Mesendoderm (in vitro differentiated cells): Measurements from ENCODE around the gene RSAD2.

Experiments
- DNase-seq: peaks from one replicate; pipeline ENCODE4 v3.0.0; 2013
- H2AK5ac ChIP-seq: 2 replicates; pipeline ENCODE4 v1.6.1; 2013; ENCODE audit warnings: low read length, inconsistent platforms
- H2BK120ac ChIP-seq: 2 replicates; pipeline ENCODE4 v1.6.1; 2013; ENCODE audit warnings: low read depth, mild to moderate bottlenecking, low read length, moderate library complexity, mixed read lengths
- H2BK15ac ChIP-seq: replicated peaks from 2 replicates; pipeline ENCODE4 v1.6.1; 2013; ENCODE audit warnings: low read depth, mild to moderate bottlenecking, moderate library complexity
- H2BK5ac ChIP-seq: 2 replicates; pipeline ENCODE4 v1.6.1; 2013; ENCODE audit warnings: low read length, inconsistent platforms
- H3K18ac ChIP-seq: 2 replicates; pipeline ENCODE4 v1.6.1; 2013; ENCODE audit warnings: mild to moderate bottlenecking, low read length, mixed read lengths
- H3K23ac ChIP-seq: one replicate; pipeline ENCODE4 v1.6.1; 2013; ENCODE audit warnings: low read length
- H3K27ac ChIP-seq: 2 replicates; pipeline ENCODE4 v1.5.1; 2013; ENCODE audit warnings: low read depth, mild to moderate bottlenecking, inconsistent platforms, low read length, moderate library complexity
- H3K27me3 ChIP-seq: 2 replicates; pipeline ENCODE4 v1.6.1; 2013; ENCODE audit warnings: low read length, control low read depth, mild to moderate bottlenecking, inconsistent platforms; ENCODE audit not compliant: insufficient read depth, poor library complexity
- H3K36me3 ChIP-seq: 2 replicates; pipeline ENCODE4 v1.6.1; 2013; ENCODE audit warnings: low read length, inconsistent platforms; ENCODE audit not compliant: control insufficient read depth, insufficient read depth
- H3K4ac ChIP-seq: one replicate; pipeline ENCODE4 v1.6.1; 2013; ENCODE audit warnings: low read depth, mild to moderate bottlenecking, low read length, moderate library complexity
- H3K4me1 ChIP-seq: 2 replicates; pipeline ENCODE4 v1.6.1; 2013; ENCODE audit warnings: low read depth, low read length, inconsistent platforms; ENCODE audit not compliant: control insufficient read depth
- H3K4me2 ChIP-seq: 2 replicates; pipeline ENCODE4 v1.6.1; 2013; ENCODE audit warnings: low read length
- H3K4me3 ChIP-seq: 2 replicates; pipeline ENCODE4 v1.5.1; 2013; ENCODE audit warnings: mild to moderate bottlenecking, low read length
- H3K56ac ChIP-seq: one replicate; pipeline ENCODE4 v1.6.1; 2013; ENCODE audit warnings: low read length
- H3K79me1 ChIP-seq: 2 replicates; pipeline ENCODE4 v1.6.1; 2013; ENCODE audit warnings: low read length, inconsistent platforms
- H3K79me2 ChIP-seq: 2 replicates; pipeline ENCODE4 v1.6.1; 2013; ENCODE audit warnings: mild to moderate bottlenecking, low read length; ENCODE audit not compliant: control insufficient read depth, insufficient read depth
- H3K9ac ChIP-seq: 2 replicates; pipeline ENCODE4 v1.6.1; 2013; ENCODE audit warnings: low read length, inconsistent platforms
- H4K5ac ChIP-seq: one replicate; pipeline ENCODE4 v1.6.1; 2013; ENCODE audit warnings: low read length
- H4K8ac ChIP-seq: one replicate; pipeline ENCODE4 v1.6.1; 2013; ENCODE audit warnings: low read depth, mild to moderate bottlenecking, control low read depth, low read length, moderate library complexity
- WGBS: extraction: QIAGEN DNeasy Blood & Tissue Kit; methylation state at CpG from one replicate; pipeline ENCODE4 v1.1.7; 2013; ENCODE audit warnings: low lambda C conversion rate, missing lambda C conversion rate; ENCODE audit not compliant: insufficient coverage; ENCODE audit errors: extremely low coverage; 5-methylcytosine and 5-hydroxymethylcytosine counted together

RSAD2 gene

DNA sequence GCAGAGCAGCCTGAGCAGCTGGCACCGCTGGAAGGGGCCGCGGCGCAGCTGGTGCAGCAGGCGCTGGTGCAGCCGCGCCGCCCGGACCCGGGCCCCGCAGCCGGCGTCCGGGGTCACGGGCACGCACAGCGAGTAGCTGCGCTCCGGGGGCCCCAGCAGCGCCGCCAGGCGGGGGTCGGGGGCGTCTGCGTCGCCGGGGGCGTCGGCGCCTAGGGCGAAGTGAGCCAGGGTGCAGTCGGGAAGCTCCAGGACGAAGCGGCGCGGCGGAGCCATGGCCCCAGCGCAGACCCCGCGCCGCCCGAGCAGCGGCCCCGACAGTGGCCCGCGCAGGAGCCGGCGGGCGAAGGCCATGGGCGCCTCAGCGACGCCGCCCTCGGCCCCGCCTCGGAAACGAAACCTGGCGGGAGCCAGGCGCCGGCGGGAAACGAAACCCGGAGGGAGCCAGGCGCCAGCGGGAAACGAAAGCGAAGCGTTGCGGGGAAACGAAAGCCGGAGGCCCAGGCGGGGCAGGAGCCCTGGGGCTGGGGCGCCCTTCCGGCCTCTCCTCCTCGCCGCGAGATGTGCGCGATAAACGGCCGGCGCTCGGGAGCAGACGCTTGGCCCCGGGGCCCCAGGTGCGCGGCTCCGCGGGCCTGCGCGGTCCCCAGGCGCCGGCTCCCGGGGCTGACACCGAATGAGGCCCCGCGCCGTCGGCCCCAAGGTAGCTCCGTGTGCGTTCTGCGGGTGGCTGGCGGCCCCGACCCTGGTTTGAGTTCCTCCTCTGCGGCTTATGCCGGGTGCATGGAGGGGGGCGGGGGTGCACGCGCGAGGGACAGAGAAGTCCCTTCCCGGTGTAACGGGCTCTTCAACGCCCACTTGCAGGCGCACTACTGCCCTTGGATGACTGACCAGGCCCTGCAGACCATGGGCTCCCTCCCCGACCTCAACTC is 12.0 kb upstream of the RSAD2 start, which contains the start of gene CMPK2:
CMPK2 (minus strand) TSS at position 562 of the 929 bp plus-strand sequence; CDS start at position 351, 211 bp downstream.
- DNase-seq, result peak; percentile 65
- whole genome bisulfite sequencing, result no CpG with 5 or more reads among the region's 115 CpGs
- no peak within 1 kb of the TSS for H2AK5ac ChIP-seq
- no peaks in the 10 kb centered on the region for H3K79me2 ChIP-seq
- H2BK15ac ChIP-seq, result no peak within 1 kb of the TSS
- no peaks in the 10 kb centered on the region for H3K27me3 ChIP-seq
- H3K27ac ChIP-seq, result no peak within 1 kb of the TSS
- no peak within 1 kb of the TSS for H4K5ac ChIP-seq
- peak within 1 kb of the TSS; percentile 57 for H3K9ac ChIP-seq
- peak within 1 kb of the TSS; percentile 75 for H3K56ac ChIP-seq
- H2BK120ac ChIP-seq, result no peak within 1 kb of the TSS
- H3K18ac ChIP-seq, result peak within 1 kb of the TSS; percentile 29
- no peak within 1 kb of the TSS for H2BK5ac ChIP-seq
- H3K79me1 ChIP-seq, result no peaks in the 10 kb centered on the region
- no peaks in the 10 kb centered on the region for H3K4me1 ChIP-seq
- no peak within 1 kb of the TSS for H4K8ac ChIP-seq
- H3K36me3 ChIP-seq, result no peaks in the 10 kb centered on the region
- peak within 1 kb of the TSS; percentile 22 for H3K4me3 ChIP-seq
- peak within 1 kb of the TSS; percentile 80 for H3K23ac ChIP-seq
- no peak within 1 kb of the TSS for H3K4ac ChIP-seq
- H3K4me2 ChIP-seq, result peak within 1 kb of the TSS; percentile 91

DNA sequence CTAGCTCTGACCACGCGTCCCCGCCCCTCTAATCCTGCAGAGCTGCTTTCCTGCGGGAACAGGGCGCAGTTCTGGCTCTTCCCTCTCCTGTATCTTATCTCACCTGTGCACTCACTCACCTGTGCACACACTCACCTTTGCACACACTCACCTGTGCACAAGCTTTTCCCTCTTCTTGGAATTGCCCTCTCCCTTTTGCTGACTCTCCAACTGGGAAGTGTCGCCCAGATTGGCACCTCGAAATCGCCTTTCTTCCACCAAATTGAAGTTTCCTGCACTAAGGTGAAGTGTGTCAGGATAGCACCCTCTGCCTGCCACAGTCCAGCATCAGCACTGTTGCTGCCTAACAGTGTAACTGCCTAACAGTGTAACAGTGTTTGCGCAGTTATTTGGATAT is 11.3 kb upstream of the RSAD2 start:
- Histone ChIP-seq H3K27ac (no peak overlapping the region), H3K36me3 (no peaks in the 10 kb centered on the region), H2BK15ac (no peak overlapping the region), H3K4me2 (peak overlapping the region; percentile 91), H2BK5ac (no peak overlapping the region), H3K4ac (no peak overlapping the region), H3K4me1 (no peaks in the 10 kb centered on the region), H3K27me3 (no peaks in the 10 kb centered on the region), H3K9ac (peak overlapping the region; percentile 57), H4K8ac (no peak overlapping the region), H2AK5ac (no peak overlapping the region), H2BK120ac (no peak overlapping the region), H3K23ac (no peak overlapping the region), H3K18ac (no peak overlapping the region), H3K79me1 (no peaks in the 10 kb centered on the region), H3K56ac (peak overlapping the region; percentile 75), H3K4me3 (peak overlapping the region; percentile 17), H4K5ac (no peak overlapping the region), H3K79me2 (no peaks in the 10 kb centered on the region)
- DNase-seq, result peak; percentile 71
- no CpG with 5 or more reads among the region's 9 CpGs for WGBS

DNA sequence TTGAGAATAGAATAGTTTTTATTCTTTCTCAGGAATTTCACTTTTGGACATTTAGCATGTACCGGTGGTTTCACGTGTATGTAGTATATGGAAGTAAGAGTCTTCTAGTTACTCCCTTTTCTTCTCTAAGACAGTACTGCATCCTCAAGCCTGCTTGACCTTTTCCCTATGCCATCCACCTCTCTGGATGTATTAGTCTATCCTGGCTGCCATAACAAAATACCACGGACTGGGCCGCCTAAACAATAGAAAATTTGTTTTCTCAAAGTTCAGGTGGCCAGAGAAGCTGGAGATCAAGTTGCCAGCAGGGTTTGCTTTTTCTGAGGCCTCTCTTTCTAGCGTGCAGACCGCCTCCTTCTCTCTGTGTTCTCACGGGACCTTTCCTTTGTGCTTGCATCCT is 10.6 kb upstream of the RSAD2 start:
- Histone ChIP-seq H3K27me3 (no peaks in the 10 kb centered on the region), H3K9ac (no peak overlapping the region), H3K79me2 (no peaks in the 10 kb centered on the region), H2BK15ac (no peak overlapping the region), H3K27ac (no peak overlapping the region), H3K4me2 (no peak overlapping the region), H3K23ac (no peak overlapping the region), H3K79me1 (no peaks in the 10 kb centered on the region), H2AK5ac (no peak overlapping the region), H3K4ac (no peak overlapping the region), H3K4me3 (no peak overlapping the region), H4K8ac (no peak overlapping the region), H2BK120ac (no peak overlapping the region), H4K5ac (no peak overlapping the region), H3K36me3 (no peaks in the 10 kb centered on the region), H3K18ac (no peak overlapping the region), H2BK5ac (no peak overlapping the region), H3K4me1 (no peaks in the 10 kb centered on the region), H3K56ac (no peak overlapping the region)
- DNase-seq, result no peak
- WGBS, result no CpG with 5 or more reads among the region's 7 CpGs

DNA sequence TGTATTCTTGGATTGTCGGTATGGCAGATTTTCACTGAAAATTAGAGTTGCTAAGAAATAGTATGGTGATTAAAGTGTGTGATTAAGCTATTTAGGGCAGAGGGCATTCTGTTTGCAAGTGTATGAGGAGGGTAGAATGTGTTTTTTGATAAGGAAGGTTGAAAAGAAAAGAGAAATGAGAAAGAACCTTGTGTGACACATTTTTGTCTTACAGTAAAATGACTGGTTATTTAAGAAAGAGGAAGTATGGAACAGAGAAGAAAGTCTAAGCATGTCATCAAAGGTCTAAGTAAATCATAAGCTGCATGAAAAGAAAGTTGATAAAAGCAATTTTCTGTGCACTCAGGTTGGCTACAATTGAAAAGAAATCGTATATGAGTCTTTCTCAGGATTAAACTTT is 5.2 kb upstream of the RSAD2 start:
- no CpG with 5 or more reads among the region's 2 CpGs for WGBS
- Histone ChIP-seq H3K56ac (no peak overlapping the region), H3K79me1 (no peaks in the 10 kb centered on the region), H4K8ac (no peak overlapping the region), H3K4me3 (no peak overlapping the region), H4K5ac (no peak overlapping the region), H3K9ac (no peak overlapping the region), H2BK120ac (no peak overlapping the region), H3K23ac (no peak overlapping the region), H2AK5ac (no peak overlapping the region), H3K4me1 (no peaks in the 10 kb centered on the region), H3K4ac (no peak overlapping the region), H3K4me2 (no peak overlapping the region), H2BK5ac (no peak overlapping the region), H3K18ac (no peak overlapping the region), H3K36me3 (no peaks in the 10 kb centered on the region), H3K27ac (no peak overlapping the region), H3K79me2 (no peaks in the 10 kb centered on the region), H2BK15ac (no peak overlapping the region), H3K27me3 (no peaks in the 10 kb centered on the region)
- no peak for DNase-seq

DNA sequence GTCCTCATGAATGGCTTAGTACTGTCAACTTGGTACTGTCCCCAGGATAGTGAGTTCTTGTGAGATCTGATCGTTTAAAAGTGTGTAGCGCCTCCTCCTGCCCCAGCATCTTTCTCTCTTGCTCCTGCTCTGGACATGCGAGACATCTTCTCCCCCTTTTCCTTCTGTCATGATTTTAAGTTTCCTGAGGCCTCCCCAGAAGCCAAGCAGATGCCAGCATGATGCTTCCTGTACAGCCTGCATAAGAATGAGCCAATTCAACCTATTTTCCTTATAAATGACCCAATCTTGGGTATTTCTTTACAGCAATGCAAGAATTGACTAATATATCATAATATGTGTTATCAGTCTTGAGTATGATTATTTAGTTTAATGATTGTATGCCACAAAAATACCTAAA is 3.5 kb upstream of the RSAD2 start:
- Histone ChIP-seq H3K79me1 (no peaks in the 10 kb centered on the region), H3K56ac (no peak overlapping the region), H4K8ac (no peak overlapping the region), H2AK5ac (no peak overlapping the region), H3K27me3 (no peaks in the 10 kb centered on the region), H3K4me1 (no peaks in the 10 kb centered on the region), H3K36me3 (no peaks in the 10 kb centered on the region), H3K4ac (no peak overlapping the region), H3K18ac (no peak overlapping the region), H4K5ac (no peak overlapping the region), H3K79me2 (no peaks in the 10 kb centered on the region), H3K23ac (no peak overlapping the region), H3K27ac (no peak overlapping the region), H2BK5ac (no peak overlapping the region), H3K4me2 (no peak overlapping the region), H3K4me3 (no peak overlapping the region), H2BK15ac (no peak overlapping the region), H2BK120ac (no peak overlapping the region), H3K9ac (no peak overlapping the region)
- WGBS, result no CpG with 5 or more reads among the region's 3 CpGs
- no peak for DNase-seq
